ENCODE data around the gene FBXL5. TPM values are rescaled to one million over a fixed set of nuclear protein-coding genes. Genes with fewer than 3 reads are reported as not detected.

FBXL5 gene
- polyA plus RNA-seq, 2 donors: 37.5 to 39.9 TPM

DNA sequence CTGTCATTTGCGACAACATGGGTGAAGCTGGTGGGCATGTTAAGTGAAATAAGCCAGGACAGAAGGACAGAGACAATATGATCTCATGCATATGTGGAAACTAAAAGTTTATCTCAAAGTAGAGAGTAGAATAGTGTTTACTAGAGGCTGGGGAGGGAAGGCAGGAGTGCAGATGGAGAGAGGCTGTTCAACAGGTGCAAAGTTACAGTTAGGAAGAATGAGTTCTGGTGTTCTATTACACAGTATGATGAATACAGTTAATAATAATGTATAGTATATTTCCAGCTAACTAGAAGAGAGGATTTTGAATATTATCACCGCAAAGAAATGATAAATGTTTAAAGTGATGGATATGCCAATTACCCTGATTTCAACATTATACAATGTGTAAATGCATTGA lies 69.8 kb downstream of the FBXL5 start:
- H3K9me3 ChIP-seq (ENCODE audit: control insufficient read depth in 2 of 2, insufficient read depth in 1 of 2, low read depth in 1 of 2, low read length in 1 of 2): no peaks in the 10 kb centered on the region
- 97 to 98% methylated on average over 2 of the region's 2 CpGs for WGBS, 2 donors
- no peak overlapping the region for H3K27ac ChIP-seq (ENCODE audit: low read depth in 2 of 2, low read length in 1 of 2)
- no peak overlapping the region for H3K4me3 ChIP-seq (ENCODE audit: low read depth in 1 of 2, low read length in 2 of 2)
- H3K36me3 ChIP-seq (ENCODE audit: control insufficient read depth in 2 of 2, insufficient read depth in 2 of 2, low read length in 1 of 2): no peaks in the 10 kb centered on the region
- no peaks in the 10 kb centered on the region for H3K27me3 ChIP-seq (ENCODE audit: control insufficient read depth in 1 of 2, insufficient read depth in 2 of 2, low read length in 2 of 2)
- H3K4me1 ChIP-seq (ENCODE audit: control insufficient read depth in 2 of 2, insufficient read depth in 2 of 2, low read length in 1 of 2): no peaks in the 10 kb centered on the region

DNA sequence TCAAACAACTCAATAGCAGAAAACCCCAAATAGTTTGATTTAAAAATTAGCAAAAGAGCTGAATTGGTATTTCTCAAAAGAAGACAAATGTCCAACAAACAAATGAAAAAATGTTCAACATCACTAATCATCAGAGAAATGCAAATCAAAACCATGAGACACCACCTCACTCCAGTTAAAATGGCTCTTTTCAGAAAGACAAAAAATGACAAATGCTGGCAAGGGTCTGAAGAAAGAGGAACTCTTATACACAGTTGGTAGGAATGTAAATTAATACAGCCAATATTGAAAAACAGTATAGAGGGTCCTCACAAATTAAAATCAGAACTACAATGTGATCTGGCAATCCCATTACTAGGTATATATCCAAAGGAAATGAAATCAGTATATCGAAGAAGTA lies 70.4 kb downstream of the FBXL5 start:
- H3K27me3 ChIP-seq (ENCODE audit: control insufficient read depth in 1 of 2, insufficient read depth in 2 of 2, low read length in 2 of 2): no peaks in the 10 kb centered on the region
- no peak overlapping the region for H3K4me3 ChIP-seq (ENCODE audit: low read depth in 1 of 2, low read length in 2 of 2)
- H3K36me3 ChIP-seq (ENCODE audit: control insufficient read depth in 2 of 2, insufficient read depth in 2 of 2, low read length in 1 of 2): no peaks in the 10 kb centered on the region
- 95% methylated on average over 1 of the region's 1 CpG for WGBS, 2 donors
- H3K27ac ChIP-seq (ENCODE audit: low read depth in 2 of 2, low read length in 1 of 2): no peak overlapping the region
- no peaks in the 10 kb centered on the region for H3K4me1 ChIP-seq (ENCODE audit: control insufficient read depth in 2 of 2, insufficient read depth in 2 of 2, low read length in 1 of 2)
- no peaks in the 10 kb centered on the region for H3K9me3 ChIP-seq (ENCODE audit: control insufficient read depth in 2 of 2, insufficient read depth in 1 of 2, low read depth in 1 of 2, low read length in 1 of 2)

DNA sequence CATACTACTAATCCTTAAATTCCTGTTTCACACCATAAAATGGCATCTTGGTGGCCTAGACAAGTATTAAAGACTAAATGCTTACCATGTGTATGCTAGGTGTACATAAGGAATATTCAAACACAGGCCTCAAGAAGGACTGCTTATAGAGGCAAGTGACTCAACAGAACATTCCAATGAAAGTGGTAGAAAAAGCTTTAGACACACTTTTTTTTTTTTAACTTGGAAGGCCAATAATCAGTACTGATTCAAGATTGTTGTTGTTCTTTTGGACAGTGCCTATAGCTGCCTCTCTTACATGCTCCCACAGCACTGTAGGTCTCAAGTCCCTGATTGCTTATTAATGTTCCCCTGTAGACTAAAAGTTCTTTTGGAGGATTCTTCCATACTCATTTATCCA lies 77.6 kb downstream of the FBXL5 start:
- Histone ChIP-seq H3K27ac (ENCODE audit: low read depth in 2 of 2, low read length in 1 of 2) (no peak overlapping the region), H3K4me3 (ENCODE audit: low read depth in 1 of 2, low read length in 2 of 2) (no peak overlapping the region), H3K27me3 (ENCODE audit: control insufficient read depth in 1 of 2, insufficient read depth in 2 of 2, low read length in 2 of 2) (no peaks in the 10 kb centered on the region), H3K36me3 (ENCODE audit: control insufficient read depth in 2 of 2, insufficient read depth in 2 of 2, low read length in 1 of 2) (no peaks in the 10 kb centered on the region), H3K9me3 (ENCODE audit: control insufficient read depth in 2 of 2, insufficient read depth in 1 of 2, low read depth in 1 of 2, low read length in 1 of 2) (no peaks in the 10 kb centered on the region), H3K4me1 (ENCODE audit: control insufficient read depth in 2 of 2, insufficient read depth in 2 of 2, low read length in 1 of 2) (no peaks in the 10 kb centered on the region)

DNA sequence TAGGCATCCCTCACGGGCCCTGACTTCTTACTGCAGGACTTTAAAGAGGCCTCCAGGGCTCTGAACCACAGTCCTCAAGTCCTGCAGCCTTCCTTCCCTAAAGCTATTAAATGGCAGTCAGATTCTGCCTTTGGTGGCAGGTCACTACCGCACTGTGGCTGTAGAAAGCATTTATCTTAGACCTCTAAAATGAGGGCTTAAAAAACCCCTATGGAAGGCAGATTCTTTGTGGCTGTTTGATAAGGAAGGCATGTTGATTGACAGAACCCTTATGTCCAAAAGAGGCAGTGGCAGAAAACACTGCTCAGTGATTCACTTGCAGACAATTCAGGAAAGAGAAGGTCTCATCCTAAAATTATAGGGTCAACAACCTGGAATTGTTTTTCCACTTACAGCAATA lies 79.2 kb downstream of the FBXL5 start:
- H3K36me3 ChIP-seq (ENCODE audit: control insufficient read depth in 2 of 2, insufficient read depth in 2 of 2, low read length in 1 of 2): no peaks in the 10 kb centered on the region
- WGBS, 2 donors: 69 to 79% methylated on average over 2 of the region's 2 CpGs

DNA sequence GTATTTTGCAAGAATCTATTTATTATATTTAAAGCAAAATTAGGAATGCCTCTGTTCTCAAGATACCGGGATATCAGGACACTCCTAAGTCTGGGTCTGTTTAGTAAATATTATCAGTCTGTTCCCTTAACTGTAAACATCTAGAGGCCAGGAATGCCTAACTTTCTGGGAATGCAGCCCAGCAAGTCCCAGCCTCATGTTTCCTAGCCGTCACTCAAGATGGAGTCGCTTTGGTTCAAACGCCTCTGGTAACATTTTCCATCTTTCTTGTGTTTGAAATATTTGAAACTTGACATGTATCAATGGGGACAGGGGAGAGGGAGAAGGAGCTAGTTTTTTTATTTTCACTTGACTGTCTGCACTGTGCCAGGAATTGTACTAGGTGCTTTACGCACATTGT lies 85.4 kb downstream of the FBXL5 start:
- WGBS, 2 donors: 93 to 94% methylated on average over 5 of the region's 5 CpGs
- Histone ChIP-seq H3K4me1 (ENCODE audit: control insufficient read depth in 2 of 2, insufficient read depth in 2 of 2, low read length in 1 of 2) (no peaks in the 10 kb centered on the region), H3K36me3 (ENCODE audit: control insufficient read depth in 2 of 2, insufficient read depth in 2 of 2, low read length in 1 of 2) (peaks cover 0 to 4% of the 10 kb centered on the region in 2 donors), H3K9me3 (ENCODE audit: control insufficient read depth in 2 of 2, insufficient read depth in 1 of 2, low read depth in 1 of 2, low read length in 1 of 2) (no peaks in the 10 kb centered on the region), H3K27ac (ENCODE audit: low read depth in 2 of 2, low read length in 1 of 2) (no peak overlapping the region), H3K4me3 (ENCODE audit: low read depth in 1 of 2, low read length in 2 of 2) (no peak overlapping the region), H3K27me3 (ENCODE audit: control insufficient read depth in 1 of 2, insufficient read depth in 2 of 2, low read length in 2 of 2) (no peaks in the 10 kb centered on the region)

More for the DNA sequence above, 79.2 kb downstream of the FBXL5 start:
- Histone ChIP-seq H3K9me3 (ENCODE audit: control insufficient read depth in 2 of 2, insufficient read depth in 1 of 2, low read depth in 1 of 2, low read length in 1 of 2) (no peaks in the 10 kb centered on the region), H3K27me3 (ENCODE audit: control insufficient read depth in 1 of 2, insufficient read depth in 2 of 2, low read length in 2 of 2) (no peaks in the 10 kb centered on the region), H3K4me1 (ENCODE audit: control insufficient read depth in 2 of 2, insufficient read depth in 2 of 2, low read length in 1 of 2) (no peaks in the 10 kb centered on the region), H3K27ac (ENCODE audit: low read depth in 2 of 2, low read length in 1 of 2) (no peak overlapping the region), H3K4me3 (ENCODE audit: low read depth in 1 of 2, low read length in 2 of 2) (no peak overlapping the region)

DNA sequence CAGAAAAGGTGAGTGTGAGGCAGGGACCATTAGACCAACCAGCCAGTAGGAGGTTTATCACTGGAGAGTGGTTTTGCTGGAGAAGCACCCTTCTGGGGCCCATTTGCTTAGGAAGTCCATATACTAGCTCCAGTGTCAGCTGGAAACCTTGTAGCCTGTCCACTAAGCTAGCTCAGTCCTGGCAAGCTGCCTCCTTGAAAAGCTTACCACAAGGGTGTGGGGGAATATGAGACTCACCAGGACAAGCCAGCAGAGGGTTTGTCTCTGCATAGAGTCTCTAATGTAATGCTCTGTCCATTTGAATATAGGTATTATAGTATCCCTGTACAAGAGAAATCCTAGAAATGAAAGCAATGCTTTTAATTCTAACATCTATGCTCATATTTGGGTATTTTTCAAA lies 86.3 kb downstream of the FBXL5 start:
- Histone ChIP-seq H3K27ac (ENCODE audit: low read depth in 2 of 2, low read length in 1 of 2) (no peak overlapping the region), H3K36me3 (ENCODE audit: control insufficient read depth in 2 of 2, insufficient read depth in 2 of 2, low read length in 1 of 2) (peaks cover 0 to 4% of the 10 kb centered on the region in 2 donors), H3K4me3 (ENCODE audit: low read depth in 1 of 2, low read length in 2 of 2) (no peak overlapping the region), H3K27me3 (ENCODE audit: control insufficient read depth in 1 of 2, insufficient read depth in 2 of 2, low read length in 2 of 2) (no peaks in the 10 kb centered on the region), H3K9me3 (ENCODE audit: control insufficient read depth in 2 of 2, insufficient read depth in 1 of 2, low read depth in 1 of 2, low read length in 1 of 2) (no peaks in the 10 kb centered on the region), H3K4me1 (ENCODE audit: control insufficient read depth in 2 of 2, insufficient read depth in 2 of 2, low read length in 1 of 2) (no peaks in the 10 kb centered on the region)

DNA sequence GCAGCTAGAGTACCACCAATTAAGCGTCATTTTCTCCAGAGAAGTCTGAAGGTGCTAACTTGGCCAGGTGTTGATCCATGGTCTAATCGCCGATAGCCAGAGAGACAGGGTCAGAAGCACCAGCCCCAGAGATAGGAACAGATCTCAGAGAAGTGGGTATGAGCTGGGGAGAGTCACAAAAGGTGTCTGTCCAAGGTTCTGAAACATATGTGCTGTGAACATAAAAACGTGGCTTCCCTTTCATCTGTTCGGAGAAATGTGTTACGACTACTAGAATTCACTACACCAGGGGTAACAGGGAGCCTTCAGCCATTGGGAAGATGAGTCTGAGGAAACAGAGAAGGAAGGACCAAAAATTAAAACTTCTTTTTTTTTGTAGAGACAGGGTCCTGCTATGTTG lies 91.3 kb downstream of the FBXL5 start:
- H3K27me3 ChIP-seq (ENCODE audit: control insufficient read depth in 1 of 2, insufficient read depth in 2 of 2, low read length in 2 of 2): no peaks in the 10 kb centered on the region
- no peak overlapping the region for H3K27ac ChIP-seq (ENCODE audit: low read depth in 2 of 2, low read length in 1 of 2)
- 83 to 86% methylated on average over 6 of the region's 6 CpGs for WGBS, 2 donors
- H3K4me3 ChIP-seq (ENCODE audit: low read depth in 1 of 2, low read length in 2 of 2): no peak overlapping the region
- peaks cover 0 to 2% of the 10 kb centered on the region in 2 donors for H3K4me1 ChIP-seq (ENCODE audit: control insufficient read depth in 2 of 2, insufficient read depth in 2 of 2, low read length in 1 of 2)
- no peaks in the 10 kb centered on the region for H3K9me3 ChIP-seq (ENCODE audit: control insufficient read depth in 2 of 2, insufficient read depth in 1 of 2, low read depth in 1 of 2, low read length in 1 of 2)
- peaks cover 0 to 6% of the 10 kb centered on the region in 2 donors for H3K36me3 ChIP-seq (ENCODE audit: control insufficient read depth in 2 of 2, insufficient read depth in 2 of 2, low read length in 1 of 2)

DNA sequence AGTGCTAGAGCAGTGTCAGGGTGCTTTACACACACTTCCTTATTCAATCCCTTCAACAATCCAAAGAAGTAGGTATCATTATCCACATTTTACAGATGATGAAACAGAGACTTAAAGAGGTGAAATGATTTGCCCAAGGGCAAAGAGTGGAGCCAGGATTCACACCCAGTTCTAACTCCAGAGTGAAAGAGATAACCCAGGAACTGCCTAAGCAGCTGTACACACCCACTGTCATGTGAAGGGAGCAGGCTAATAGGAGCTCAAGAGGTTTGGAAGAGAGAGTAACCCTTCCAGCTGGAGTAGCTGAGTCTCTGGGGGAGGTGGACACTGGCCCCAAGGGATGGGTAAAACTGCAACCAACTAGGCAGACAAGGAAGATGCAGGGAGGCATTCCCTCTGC lies 92.5 kb downstream of the FBXL5 start:
- H3K4me1 ChIP-seq (ENCODE audit: control insufficient read depth in 2 of 2, insufficient read depth in 2 of 2, low read length in 1 of 2): peaks cover 0 to 2% of the 10 kb centered on the region in 2 donors
- H3K27ac ChIP-seq (ENCODE audit: low read depth in 2 of 2, low read length in 1 of 2): no peak overlapping the region
- H3K4me3 ChIP-seq (ENCODE audit: low read depth in 1 of 2, low read length in 2 of 2): no peak overlapping the region
- peaks cover 0 to 4% of the 10 kb centered on the region in 2 donors for H3K36me3 ChIP-seq (ENCODE audit: control insufficient read depth in 2 of 2, insufficient read depth in 2 of 2, low read length in 1 of 2)
- H3K9me3 ChIP-seq (ENCODE audit: control insufficient read depth in 2 of 2, insufficient read depth in 1 of 2, low read depth in 1 of 2, low read length in 1 of 2): no peaks in the 10 kb centered on the region
- H3K27me3 ChIP-seq (ENCODE audit: control insufficient read depth in 1 of 2, insufficient read depth in 2 of 2, low read length in 2 of 2): no peaks in the 10 kb centered on the region

DNA sequence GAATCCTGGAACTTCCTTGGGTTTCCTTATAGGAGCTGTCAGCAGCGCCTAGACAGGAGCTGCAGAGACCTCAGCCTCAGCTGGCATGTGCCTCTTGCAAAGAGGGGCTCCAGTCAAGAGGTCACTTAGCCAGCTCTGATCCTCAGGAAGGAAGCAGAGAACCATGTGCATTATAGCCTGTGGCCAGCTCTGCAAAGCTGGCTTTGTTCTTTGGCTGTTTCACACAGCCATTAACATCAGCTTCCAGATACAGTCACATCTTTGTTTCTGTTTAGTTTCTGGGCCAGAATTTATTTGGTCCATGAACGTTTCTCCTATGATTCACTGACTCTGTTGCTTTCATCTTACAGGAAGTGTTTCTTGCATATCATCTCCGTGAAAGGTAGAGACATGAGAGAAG lies 93.0 kb downstream of the FBXL5 start:
- Histone ChIP-seq H3K4me1 (ENCODE audit: control insufficient read depth in 2 of 2, insufficient read depth in 2 of 2, low read length in 1 of 2) (peaks cover 0 to 2% of the 10 kb centered on the region in 2 donors), H3K27ac (ENCODE audit: low read depth in 2 of 2, low read length in 1 of 2) (no peak overlapping the region), H3K36me3 (ENCODE audit: control insufficient read depth in 2 of 2, insufficient read depth in 2 of 2, low read length in 1 of 2) (peaks cover 0 to 4% of the 10 kb centered on the region in 2 donors), H3K4me3 (ENCODE audit: low read depth in 1 of 2, low read length in 2 of 2) (no peak overlapping the region), H3K9me3 (ENCODE audit: control insufficient read depth in 2 of 2, insufficient read depth in 1 of 2, low read depth in 1 of 2, low read length in 1 of 2) (no peaks in the 10 kb centered on the region), H3K27me3 (ENCODE audit: control insufficient read depth in 1 of 2, insufficient read depth in 2 of 2, low read length in 2 of 2) (no peaks in the 10 kb centered on the region)
- 52 to 60% methylated on average over 3 of the region's 3 CpGs for WGBS, 2 donors

DNA sequence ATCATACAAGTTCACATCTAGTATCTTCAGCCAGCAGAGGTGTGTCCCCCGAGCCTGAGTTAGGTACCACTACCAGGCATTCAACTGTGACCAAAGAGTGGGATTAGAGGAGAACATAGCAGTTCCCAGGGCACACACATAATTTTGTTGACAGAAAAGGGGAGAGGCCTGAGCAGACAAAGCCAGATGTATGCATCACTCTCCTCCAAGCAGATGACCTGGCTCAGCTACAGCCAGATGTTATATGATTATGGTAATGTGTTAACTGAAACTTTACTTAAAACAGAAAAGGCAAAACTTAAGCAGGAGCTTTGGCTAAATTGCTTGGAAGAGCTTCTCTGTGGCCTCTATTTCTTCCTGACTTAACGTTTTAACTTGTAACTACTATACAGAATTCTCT lies 96.6 kb downstream of the FBXL5 start:
- Histone ChIP-seq H3K9me3 (ENCODE audit: control insufficient read depth in 2 of 2, insufficient read depth in 1 of 2, low read depth in 1 of 2, low read length in 1 of 2) (no peaks in the 10 kb centered on the region), H3K36me3 (ENCODE audit: control insufficient read depth in 2 of 2, insufficient read depth in 2 of 2, low read length in 1 of 2) (peaks cover 0 to 9% of the 10 kb centered on the region in 2 donors), H3K27ac (ENCODE audit: low read depth in 2 of 2, low read length in 1 of 2) (no peak overlapping the region), H3K4me1 (ENCODE audit: control insufficient read depth in 2 of 2, insufficient read depth in 2 of 2, low read length in 1 of 2) (peaks cover 0 to 2% of the 10 kb centered on the region in 2 donors), H3K27me3 (ENCODE audit: control insufficient read depth in 1 of 2, insufficient read depth in 2 of 2, low read length in 2 of 2) (no peaks in the 10 kb centered on the region), H3K4me3 (ENCODE audit: low read depth in 1 of 2, low read length in 2 of 2) (no peak overlapping the region)
- 74 to 86% methylated on average over 2 of the region's 2 CpGs for WGBS, 2 donors

Data from esophagus (tissue), 2 donors.